Epithelial cell of proximal tubule (primary cell): ENCODE results near the gene TMEM125. TPM values are rescaled to one million over a fixed set of nuclear protein-coding genes. Genes with fewer than 3 reads are reported as not detected.

Experiments
- DNase-seq: peaks from one replicate; pipeline ENCODE4 v3.0.0-alpha.2; 2011; ENCODE audit warnings: low read depth
- H3K4me3 ChIP-seq: 2 replicates; pipeline ENCODE4 v1.5.1; 2011; ENCODE audit warnings: low read depth, mild to moderate bottlenecking, low read length
- CTCF ChIP-seq: conservative IDR thresholded peaks from 2 replicates; pipeline ENCODE4 v1.5.1; 2012; ENCODE audit warnings: low read depth, mild to moderate bottlenecking, low read length
- total RNA-seq: library from RNA; depleted of rRNA; stranded (reverse); fragments of >200 nt; gene quantifications from 2 replicates; pipeline ENCODE4 v1.2.3, GENCODE V29; 2015

The TMEM125 gene
- total RNA-seq, 1 donor from 2014 or later: 7.0 TPM

- H3K4me3 ChIP-seq: no peak overlapping the region
- TF ChIP-seq CTCF: no peak
- no peak for DNase-seq
Observed at GRCh38 chr1:43272576-43273571, 3.1 kb downstream of the TMEM125 start.

DNA sequence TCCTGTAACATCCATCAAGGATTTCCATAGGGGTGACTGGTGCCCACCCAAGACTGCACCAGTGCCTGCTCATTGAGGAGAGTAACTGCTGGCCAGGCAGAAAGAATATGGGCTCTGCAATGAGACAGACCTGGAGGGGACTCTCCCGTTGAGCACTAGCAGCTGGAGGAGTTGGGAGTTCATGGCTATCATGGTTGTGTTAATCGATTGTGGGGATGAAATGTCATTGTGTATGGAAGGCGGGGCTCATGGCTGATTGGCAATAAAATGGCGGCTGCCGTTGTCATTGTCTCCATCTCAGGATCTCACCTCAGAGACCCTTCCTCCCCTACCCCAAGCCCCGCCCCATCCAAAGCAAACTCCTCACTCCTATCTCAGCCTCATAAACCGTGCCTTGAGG is 3.9 kb downstream of the TMEM125 start:
- no peak for TF ChIP-seq CTCF
- no peak for DNase-seq
- H3K4me3 ChIP-seq: no peak overlapping the region

GRCh38 chr1:43274125-43274803 is 4.5 kb downstream of the TMEM125 start:
- DNase-seq: no peak
- H3K4me3 ChIP-seq: no peak overlapping the region
- TF ChIP-seq CTCF: no peak

DNA sequence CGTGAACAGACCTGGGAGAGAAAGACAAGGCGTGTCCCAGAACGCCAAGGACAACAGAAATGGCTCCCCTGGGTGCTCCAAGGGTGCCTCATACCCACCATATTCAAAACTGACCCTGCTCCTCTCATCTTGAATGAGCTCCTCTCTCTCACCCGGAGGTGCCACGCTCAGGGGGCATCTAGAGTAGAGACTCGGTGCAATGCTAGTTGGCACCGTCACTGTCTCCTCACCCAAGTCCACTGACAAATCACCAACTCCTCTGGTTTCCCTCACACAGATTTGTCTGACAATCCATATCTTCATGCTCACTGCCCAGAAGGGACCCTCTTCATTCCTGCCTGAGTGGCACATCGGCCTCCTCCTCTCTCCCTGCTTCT is 5.0 kb downstream of the TMEM125 start:
- no peak for DNase-seq
- no peak for TF ChIP-seq CTCF
- H3K4me3 ChIP-seq: no peak overlapping the region

DNA sequence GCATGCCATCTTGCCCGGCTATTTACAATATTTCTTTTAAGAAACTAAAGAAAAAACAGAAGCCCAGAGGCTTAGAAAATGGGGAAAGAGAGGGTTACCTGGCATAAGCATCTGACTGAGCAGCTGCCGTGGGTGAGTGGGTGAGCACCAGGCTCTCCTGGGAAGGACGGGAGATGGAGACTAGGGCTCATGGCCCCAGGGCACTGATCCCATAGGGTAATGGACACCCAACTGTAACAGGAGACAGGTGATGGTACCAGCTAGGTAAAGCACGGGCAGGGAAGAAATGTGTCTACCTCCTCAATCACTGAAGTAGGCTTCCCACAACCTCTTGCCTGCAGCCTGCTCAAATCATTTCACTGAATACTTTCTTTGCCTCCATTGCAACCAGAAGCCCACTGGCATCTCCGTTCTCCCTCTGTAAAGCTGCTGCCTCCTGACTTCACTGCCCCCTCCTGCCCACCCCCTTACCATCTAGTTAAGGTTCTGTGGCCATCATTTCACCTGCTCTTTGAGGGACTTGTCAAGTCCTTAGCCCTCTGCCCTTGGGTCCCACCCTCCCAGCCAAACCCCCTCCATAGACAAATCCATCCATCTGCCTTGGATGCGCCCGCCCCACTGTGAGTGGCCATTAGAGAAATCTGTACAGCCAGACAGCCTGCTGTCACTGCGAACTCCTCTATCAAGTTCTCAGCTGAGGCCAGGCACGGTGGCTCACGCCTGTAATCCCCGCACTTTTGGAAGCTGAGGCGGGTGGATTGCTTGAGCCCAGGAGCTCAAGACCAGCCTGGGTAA is 6.2 kb downstream of the TMEM125 start:
- no peak for DNase-seq
- H3K4me3 ChIP-seq: no peak overlapping the region
- TF ChIP-seq CTCF: no peak

- no peak for DNase-seq
- H3K4me3 ChIP-seq: no peak overlapping the region
- TF ChIP-seq CTCF: no peak
Observed at GRCh38 chr1:43276673-43277072, 6.9 kb downstream of the TMEM125 start.
